Endothelial cell of hepatic sinusoid (primary cell): Measurements from ENCODE around the gene LCAT.

Experiments
- in situ Hi-C: cut with HindIII; loops from 2 replicates; pipeline ENCODE4 v1.10.0; 2017; ENCODE audit warnings: low sequenced_read_pairs

Gene LCAT

DNA sequence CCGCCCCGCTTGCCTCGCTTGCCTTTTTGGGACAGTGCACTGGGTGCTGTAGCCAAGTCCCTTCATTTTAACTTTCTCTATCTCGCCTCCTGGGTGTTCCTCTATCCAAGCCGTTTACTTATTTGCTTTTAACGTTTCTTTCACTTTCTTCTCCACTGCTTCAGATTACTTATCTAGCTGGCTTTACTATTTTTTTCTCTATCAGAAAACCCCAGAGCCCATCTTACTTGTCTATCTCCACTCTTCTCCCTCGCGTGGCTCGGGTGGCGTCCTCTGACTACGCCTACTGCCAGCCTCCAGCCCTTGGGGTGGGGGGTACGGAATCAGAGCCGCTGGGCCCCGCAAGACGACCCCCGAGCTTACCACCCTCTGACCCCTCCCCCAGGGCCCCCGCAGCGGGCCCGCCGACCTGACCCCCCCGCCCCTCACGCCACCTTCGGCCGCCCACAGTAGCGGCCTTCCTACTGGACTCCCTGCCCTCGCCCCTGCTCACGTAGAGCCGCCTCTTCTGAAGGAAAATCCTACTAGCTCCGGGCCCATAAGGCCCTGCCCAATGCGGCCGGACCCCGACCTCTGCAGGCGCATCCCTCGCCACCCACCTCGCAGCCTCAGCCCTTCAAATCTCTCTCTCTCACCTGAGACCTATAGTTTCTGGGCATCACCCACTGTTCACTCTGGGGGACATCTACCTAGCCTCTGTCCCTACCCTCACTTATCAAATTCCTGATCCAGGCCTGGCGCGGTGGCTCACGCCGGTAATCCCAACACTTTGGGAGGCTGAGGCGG, 25.5 kb upstream of the LCAT start:
- in situ Hi-C loops: no loop called here

DNA sequence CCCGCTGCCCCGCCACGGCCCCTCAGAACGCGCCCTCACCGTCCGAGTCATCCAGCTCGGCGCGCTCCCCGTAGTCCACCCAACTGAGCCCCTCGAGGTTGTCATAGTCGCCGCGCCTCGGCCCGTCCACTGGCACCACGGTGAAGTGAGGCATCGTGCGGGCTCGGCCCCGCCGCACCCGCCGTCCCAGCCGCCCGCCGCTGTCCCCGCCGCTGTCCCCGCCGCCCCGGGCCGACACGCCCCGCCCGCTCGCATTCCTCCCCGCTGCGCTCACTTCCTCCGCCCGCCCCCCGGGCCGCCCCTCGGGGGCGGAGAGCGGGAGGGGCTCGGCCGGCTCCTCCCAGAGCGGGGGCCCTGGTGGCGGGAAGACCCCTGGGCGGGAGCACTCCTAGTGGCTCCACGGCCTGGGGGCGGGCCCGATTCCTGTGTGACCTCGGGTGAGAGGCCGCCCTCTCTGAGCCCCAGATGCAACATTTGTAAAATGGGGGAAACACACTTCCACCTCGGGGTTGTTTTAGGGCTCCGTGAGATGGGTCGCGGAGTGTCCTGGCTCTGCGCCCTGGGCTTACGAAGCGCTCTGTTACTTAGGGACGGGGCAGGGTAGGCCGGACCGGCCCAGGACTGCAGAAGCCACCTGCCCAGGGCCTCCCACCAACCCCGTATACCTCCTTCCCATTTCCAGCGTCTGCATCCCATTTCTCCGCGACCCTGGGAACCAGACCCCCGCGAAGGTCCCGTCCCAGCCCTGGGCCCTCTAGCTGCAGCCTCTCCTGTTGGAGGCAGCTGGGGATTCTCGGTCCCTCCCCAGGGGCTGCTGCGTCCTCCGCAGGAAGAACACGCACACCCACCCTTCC, 24.7 kb upstream of the LCAT start, which contains the start of gene SLC12A4:
Gene SLC12A4, minus strand, starts transcription at position 238 of the 854 bp plus-strand sequence. Its CDS starts 84 bp downstream, at position 154.
- in situ Hi-C loops: no loop called here

DNA sequence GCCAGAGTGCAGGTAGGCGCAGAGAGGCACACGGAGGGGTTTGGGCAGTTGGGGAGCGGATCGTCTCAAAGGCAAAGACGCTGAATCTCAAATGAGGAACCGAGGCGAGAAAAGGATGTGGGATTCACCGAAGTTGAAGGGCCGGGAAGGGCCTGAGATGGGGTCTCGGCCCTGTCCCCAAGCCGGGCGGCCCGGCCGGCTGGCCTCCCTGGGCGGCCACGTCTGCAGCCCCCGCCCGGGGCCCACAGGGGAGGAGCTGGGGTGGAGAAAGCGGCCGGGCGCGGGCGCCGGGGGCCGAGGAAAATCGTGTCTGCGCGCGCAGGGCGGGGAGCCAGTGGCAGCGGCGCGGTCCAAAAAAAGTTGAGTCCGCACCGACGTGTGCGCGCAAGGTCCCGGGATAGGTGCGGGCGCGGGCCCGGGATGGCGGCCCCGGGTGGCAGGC, 24.1 kb upstream of the LCAT start:
- in situ Hi-C loops: no loop called here

DNA sequence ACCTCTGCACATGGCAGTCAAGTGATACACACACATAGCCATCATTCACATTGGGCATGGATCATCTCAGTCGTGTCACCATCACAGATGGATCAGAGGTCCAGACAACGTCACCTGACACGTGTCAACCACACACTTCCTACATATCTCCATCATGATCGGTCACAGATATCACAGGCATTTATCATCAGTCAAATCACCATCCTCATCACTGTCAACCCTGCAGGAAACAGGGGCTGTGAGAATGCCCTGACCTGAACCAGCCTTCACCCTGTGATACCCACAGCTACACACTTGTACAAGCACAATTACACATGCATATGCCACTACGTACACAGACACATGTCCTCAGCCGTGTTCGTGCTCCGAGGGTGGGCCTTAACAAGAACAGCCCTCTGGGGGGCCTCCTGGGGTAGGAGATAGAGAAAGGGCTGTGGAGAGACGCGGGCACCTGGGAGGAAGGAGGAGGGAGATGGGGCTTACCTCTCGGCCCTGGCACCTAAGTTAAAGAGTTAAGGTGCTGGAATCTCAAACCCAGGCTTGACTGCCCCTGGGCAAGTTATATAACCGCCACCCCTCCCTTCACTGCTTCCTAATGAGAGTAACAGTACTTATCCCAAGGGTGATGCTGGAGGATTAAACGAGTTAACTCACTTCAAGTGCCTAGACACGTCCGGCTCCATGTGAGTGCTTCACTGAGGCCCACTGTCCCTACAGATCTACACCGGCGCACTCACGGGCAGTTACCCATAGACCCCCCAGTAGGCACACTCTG, 23.4 kb upstream of the LCAT start:
- in situ Hi-C loops: no loop called here

GRCh38 chr16:67966549-67967182, 22.7 kb upstream of the LCAT start:
- in situ Hi-C loops: no loop called here

- in situ Hi-C loops: no loop called here
Measured at GRCh38 chr16:67965668-67966548, 22.0 kb upstream of the LCAT start.

GRCh38 chr16:67964477-67965131, 20.7 kb upstream of the LCAT start:
- in situ Hi-C loops: no loop called here

DNA sequence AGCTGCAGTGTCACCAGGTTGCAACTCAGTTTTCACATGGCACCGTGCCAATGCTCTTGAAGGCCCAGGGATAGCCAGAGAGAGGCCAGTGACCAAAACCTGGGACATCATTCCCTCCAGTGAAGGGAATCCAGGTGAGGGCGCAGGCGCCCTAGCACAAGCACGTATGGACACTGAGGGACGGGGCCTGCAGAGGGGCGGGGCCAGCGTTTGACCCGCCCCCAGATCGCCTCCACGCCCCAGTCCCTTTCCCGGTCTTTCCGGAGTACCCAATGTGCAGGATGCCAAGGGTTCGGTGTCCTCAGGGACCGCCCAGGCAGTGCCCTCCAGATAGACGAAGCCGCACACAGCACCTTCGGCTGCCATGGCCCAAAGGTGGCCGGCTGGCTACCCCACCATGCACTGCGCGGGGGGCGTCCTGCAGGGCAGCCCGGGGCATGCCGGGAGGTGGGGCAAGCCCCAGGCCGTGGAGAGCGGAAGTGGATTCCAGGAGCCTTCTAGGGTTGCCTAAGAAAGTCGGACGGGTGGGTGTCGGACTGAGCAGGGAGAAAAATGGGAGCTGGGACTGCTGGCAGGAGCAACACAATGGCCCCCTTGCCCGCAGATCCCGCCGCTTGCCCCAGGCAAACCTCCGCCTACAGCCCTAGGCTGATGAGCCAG, 19.9 kb upstream of the LCAT start:
- in situ Hi-C loops: no loop called here

GRCh38 chr16:67963292-67963661, 19.4 kb upstream of the LCAT start:
- in situ Hi-C loops: no loop called here

DNA sequence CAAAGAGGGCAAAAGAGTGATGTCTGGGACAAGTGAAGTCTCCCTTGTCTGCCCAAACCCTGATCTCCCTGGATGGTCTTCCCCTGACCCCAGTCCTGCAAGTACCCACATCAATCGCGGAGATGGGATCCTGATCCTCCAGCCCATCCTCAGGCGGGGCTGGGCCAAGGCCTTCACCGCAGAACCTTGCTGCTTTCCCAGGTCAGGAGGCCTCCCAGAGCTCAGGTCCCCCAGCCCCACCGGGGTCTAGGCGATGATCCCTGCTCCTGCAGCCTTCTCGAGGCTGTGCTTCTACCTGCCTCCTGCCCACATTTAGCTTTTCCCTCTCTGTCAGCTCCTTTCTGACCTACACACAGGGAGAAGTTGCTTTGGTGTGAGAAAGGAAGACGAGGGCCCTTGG, 18.2 kb upstream of the LCAT start:
- in situ Hi-C loops: no loop called here

- in situ Hi-C loops: no loop called here
Measured at GRCh38 chr16:67961551-67961957, 17.6 kb upstream of the LCAT start.

GRCh38 chr16:67959536-67960329, 15.8 kb upstream of the LCAT start:
- in situ Hi-C loops: no loop called here

DNA sequence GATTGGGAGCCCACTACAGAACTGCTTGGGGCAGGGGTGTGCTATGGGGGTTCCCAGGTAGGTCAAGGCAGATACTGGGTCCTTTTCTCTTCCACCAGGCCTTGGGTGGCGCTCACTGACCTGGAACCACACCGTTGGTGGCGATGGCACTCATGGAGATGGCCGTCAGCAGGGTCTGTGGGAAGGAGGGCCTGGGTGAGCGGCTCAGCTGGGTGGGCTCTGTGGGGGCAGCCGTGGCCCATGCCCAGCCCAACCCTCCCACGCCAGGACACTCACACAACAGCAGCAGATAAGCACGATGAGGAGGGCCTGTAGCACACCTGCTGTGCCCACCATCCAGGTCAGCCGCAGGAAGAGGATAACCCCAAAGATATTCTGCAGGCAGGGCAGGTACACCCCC, 13.7 kb upstream of the LCAT start:
- in situ Hi-C loops: no loop called here

DNA sequence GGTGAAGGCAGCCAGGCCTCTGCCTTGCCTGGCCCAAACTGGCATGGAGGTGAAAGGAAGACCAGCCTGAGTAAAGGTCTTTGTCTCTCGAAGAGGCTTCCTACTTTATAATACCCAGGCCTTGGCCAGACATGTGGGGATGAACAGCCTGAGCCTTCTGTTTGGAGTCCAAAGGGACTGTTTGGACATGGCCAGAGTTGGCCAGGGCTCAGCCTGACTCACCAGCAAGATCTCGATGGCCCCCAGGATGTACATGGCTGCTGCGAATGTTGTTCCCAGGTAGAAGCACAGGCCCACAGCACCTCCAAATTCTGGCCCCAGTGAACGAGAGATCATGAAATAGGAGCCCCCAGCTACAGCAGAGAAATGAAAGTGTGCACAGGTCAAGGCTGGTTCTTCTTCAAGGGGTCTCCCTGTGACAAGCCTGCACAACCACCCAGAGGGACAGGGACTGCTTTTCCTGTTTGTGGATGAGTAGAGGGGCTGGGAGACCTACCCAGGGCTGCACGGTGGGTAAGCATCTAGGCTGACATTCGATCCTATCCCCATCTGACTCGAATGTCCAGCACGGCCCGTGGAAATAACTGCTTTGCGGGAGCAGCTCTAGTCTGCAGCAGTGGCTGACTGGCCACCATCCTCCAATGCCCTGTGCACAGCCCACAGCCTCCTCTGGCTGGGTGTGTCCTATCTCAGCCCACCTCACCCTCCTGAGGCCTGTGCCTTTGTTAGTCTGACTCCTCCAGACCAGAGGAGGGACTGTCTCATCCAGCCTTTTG, 10.7 kb upstream of the LCAT start:
- in situ Hi-C loops: no loop called here

DNA sequence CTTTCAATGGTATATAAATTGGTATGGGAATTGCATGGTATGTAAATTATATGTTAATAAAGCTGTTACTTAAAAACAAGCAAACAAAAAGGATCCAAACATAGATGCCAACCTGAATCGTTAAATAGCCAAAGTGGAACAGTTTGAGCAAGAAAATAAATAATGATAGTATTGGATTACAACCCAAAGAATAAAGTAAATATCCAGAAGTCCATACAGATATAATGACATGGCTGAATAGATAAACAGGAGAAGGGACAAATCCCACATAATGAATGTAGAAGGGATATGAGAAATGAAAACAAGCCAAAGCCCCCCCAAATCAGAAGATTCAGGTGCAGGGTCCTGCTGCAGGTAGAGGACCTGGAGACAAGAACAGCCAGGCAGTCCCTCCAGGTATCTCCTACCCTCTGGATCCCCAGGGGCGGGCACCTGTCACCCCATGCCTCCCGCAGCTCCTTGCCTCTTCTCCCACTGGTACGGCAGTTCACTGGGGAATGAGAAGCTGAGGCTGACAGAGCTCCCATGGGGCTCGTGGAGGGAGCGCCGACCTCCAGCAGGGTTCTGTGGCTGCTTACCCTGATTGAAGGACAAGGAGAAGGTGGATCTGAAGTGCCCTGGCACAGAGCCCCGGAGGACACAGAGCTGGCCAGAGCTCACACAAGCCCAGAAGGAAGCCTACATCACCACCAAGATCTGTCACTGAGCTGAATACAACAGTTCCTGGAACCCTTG, 9.9 kb upstream of the LCAT start:
- in situ Hi-C loops: no loop called here

GRCh38 chr16:67951485-67951884, 7.6 kb upstream of the LCAT start:
- in situ Hi-C loops: no loop called here
